GM18868 (cell line): ENCODE measurements around the gene CNTNAP2.
"Not testable (repeated sequence)": the region's sequence is repeated elsewhere in the genome, so short reads cannot be mapped to it uniquely, and the experiment has no call there.

Experiments used
- ATAC-seq: cut with Tn5 transposase; IDR thresholded peaks from one replicate; pipeline ENCODE4 v1.9.1; 2021; ENCODE audit warnings: mild to moderate bottlenecking, moderate library complexity; ENCODE audit not compliant: unreplicated experiment

CNTNAP2 gene

GRCh38 chr7:148302436-148302835 is 2185.8 kb downstream of the CNTNAP2 start:
- ATAC-seq, result not testable (repeated sequence)

DNA sequence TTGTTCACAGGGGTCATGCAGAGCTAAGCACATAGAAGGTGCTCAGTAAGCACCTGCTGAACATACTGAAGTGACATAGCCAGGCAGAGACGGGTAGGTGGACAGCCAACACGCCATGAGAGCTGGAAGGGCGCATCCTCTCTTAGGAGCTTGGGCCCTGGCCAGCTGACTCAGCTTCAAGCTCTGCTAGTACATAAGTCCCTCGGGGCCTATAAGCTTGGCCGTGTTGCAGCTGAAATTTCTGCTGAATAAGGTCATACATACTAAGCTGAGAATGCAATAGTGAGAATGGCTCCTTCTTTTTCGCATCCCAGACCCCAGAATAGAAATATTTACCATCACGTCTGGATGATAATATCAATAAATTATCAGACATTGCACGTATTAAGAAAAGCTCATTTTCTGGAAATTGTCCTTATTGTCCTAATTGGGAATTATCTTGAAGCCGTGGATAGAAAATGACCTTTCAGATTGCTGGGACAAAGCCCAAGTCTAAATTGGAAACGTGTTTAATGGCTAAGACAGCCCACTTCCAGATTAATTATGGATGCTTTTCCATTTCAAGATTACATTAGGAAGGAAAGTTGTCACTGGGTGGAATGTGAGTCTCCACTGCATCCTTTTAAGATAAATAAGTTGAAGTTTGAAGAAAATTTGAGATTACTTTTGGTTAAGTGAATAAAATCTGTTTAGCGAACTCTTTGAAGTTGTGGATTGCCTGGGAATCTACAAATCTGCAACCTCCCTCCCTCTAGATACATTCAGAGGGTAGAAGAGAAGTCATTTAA is 2186.9 kb downstream of the CNTNAP2 start:
- ATAC-seq, result no peak

- no peak for ATAC-seq
Observed at GRCh38 chr7:148304083-148304335, 2187.4 kb downstream of the CNTNAP2 start.

- ATAC-seq, result peak; percentile 55
Observed at GRCh38 chr7:148304456-148304855, 2187.9 kb downstream of the CNTNAP2 start.

DNA sequence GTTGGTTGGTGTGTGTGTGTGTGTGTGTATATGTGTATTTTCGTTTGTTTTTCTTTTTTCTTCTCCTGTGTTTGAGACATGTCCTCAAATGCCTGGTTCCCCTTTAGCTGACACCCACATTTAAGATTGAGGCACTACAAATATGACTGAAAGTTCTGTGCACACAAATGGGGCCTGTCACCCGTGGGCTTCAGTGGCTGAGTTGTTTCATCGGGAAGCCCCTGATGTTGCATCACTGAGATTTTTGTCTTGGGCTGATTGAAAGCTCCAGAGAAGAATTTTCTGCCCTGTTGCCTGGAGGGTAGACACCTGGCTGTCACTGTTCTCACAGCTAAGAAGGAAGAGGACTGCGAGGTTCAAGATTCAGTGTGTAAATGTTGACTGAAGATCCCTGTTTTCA is 2190.2 kb downstream of the CNTNAP2 start:
- peak; percentile 84 for ATAC-seq

DNA sequence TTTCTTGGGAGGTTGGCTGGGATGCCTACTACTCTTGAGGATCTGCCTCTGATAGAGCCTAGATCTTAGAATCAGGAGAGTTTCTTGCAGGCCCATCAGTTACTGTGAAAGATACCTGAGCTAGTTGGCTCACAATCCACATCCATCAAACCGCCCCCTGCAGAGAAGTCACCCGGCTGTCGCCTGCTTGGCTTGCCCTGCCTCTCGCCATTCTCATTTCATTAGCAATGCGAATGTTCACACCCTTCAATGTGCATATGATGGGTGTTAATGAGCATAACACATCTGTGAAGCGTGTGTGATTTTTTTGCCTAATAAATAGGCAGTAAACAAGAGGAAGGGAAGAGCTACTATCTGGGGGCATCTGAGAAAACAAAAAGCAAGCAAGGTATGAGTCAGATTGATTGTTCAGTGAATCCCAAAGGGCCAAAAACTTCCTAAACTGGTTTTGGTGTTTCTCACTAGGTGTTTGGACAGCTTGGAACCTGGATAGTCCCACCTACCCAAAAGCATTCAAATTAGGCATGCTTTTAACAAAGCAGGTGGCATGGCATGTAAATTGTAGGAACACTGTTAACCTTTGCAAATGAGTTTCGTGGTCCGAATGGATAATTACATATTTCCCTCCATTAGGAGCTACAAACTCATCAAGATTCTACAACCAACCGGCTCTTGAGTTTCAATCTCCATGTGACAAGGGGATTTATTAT is 2201.7 kb downstream of the CNTNAP2 start:
- no peak for ATAC-seq

- no peak for ATAC-seq
Observed at GRCh38 chr7:148318838-148319237, 2202.2 kb downstream of the CNTNAP2 start.

- ATAC-seq, result no peak
Observed at GRCh38 chr7:148319316-148319808, 2202.8 kb downstream of the CNTNAP2 start.

DNA sequence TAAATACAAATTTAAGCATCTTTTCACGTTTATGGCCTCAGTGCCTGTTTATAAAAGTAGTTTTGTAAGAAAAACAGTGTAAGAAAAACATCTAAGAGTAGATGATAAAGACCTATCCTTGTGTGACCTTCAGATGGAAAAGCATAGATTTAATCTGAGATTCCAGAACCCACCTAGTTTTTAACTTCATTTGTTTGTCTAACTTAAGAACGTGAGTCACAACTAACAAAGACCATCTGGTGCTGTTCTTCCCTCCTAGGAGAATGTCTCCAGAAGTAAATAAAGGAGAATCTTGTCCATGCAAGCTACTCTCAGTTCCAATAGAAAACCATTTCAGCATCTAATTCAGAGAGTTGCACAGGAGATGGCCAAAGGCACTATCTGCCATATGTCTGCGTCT is 2208.6 kb downstream of the CNTNAP2 start:
- ATAC-seq, result no peak

DNA sequence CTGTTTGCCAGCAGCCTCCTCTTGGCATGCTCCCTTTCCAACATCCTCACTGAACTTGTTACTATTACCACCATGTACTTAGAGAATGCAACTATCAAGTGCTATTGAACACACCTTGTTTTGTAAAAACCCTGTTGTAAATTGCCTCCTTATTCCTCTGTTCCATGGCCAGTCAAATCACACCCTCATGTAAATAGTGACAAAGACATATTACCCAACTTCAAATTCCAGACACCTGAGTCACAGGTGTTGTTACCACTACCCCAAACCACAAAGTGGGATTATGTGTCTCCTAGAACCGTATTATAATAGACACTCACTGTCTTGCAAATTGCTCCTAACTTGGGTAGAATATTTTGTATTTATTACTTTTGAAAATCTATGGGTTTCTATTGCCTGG is 2210.8 kb downstream of the CNTNAP2 start:
- no peak for ATAC-seq

DNA sequence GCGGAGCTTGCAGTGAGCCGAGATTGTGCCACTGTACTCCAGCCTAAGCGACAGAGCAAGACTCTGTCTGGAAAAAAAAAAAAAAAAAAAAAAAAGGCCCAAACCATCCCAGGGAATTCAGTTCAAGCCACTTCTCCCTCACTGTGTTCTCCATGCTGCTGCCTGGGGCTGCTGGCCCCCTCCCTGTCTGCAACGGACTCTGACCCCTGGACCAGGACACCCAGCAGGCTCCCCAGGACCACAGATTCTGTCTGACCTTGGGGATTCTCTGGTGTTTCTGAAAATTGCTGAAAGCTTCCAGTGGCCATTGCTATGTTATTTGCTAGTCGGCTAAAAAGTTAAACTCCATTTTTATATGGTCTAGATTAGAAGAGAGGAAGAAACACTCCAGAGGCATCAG is 2212.3 kb downstream of the CNTNAP2 start:
- no peak for ATAC-seq

- ATAC-seq, result no peak
Observed at GRCh38 chr7:148330124-148330818, 2213.7 kb downstream of the CNTNAP2 start.

DNA sequence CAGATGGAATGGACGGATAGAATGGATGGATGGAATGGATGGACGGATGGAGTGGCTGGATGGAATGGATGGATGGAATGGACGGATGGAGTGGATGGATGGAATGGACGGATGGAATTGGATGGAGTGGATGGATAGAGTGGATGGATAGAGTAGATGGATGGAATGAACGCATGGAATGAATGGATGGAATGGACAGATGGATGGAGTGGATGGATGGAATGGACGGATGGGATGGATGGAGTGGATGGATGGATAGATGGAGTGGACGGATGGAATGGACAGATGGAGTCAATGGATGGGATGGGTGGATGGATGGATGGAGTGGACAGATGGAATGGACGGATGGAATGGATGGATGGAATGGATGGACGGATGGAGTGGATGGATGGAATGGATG is 2214.2 kb downstream of the CNTNAP2 start:
- no peak for ATAC-seq

GRCh38 chr7:148331456-148331855 is 2214.9 kb downstream of the CNTNAP2 start:
- ATAC-seq, result not testable (repeated sequence)

GRCh38 chr7:148332191-148333186 is 2215.9 kb downstream of the CNTNAP2 start:
- no peak for ATAC-seq

- ATAC-seq, result peak; percentile 34
Observed at GRCh38 chr7:148334441-148334956, 2217.9 kb downstream of the CNTNAP2 start.

DNA sequence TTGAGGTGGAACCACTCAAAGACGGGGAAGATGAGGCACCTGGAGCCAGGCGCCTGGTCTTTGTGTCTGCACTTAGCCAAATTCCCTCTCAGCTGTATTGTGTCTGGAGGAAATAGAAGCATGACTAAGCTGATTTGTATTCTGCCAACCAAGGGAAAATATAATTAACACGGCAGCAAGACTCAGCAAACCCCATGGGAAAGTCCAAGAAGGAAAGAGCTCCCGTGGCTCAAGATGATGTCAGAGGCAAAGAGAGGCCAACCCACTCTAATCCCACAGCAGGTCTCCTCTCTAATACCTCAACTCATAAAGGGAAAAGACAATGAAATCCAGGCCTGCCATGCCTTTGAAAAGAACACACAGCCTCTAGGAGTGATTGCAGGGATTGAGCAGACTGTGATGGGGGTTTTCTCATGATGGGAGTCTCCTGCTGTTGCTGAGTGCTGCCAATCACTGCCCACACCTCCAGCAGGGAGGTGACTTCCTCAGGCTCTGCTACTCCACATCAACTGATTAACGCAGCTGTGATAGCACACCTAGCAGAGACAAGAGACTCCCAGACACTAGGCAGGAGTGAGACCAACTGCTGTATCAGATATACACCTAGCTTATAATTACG is 2218.5 kb downstream of the CNTNAP2 start:
- peak; percentile 26 for ATAC-seq

GRCh38 chr7:148335790-148336189 is 2219.2 kb downstream of the CNTNAP2 start:
- ATAC-seq, result no peak

- ATAC-seq, result no peak
Observed at GRCh38 chr7:148336411-148336810, 2219.8 kb downstream of the CNTNAP2 start.
